ENCODE measurements around the gene CEMIP.

DNA sequence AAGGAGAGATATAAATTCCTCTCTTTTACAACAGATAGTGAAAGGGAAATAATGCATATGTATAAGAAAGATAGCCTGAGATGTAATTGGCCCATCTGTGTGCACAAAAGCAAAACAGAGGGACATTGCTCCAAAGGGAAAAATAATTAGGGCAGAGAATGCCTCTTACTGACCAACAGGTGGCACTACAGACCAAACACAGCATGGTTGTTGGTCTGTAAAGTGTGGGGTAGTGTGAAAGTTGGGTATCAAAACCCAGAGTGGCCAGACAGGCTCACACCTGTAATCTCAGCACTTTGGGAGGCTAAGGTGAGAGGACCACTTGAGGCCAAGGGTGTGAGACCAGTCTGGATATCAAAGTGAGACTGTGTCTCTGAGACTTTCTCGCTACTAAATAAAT lies 217.1 kb downstream of the CEMIP start:
- TF ChIP-seq, protein P1, sequence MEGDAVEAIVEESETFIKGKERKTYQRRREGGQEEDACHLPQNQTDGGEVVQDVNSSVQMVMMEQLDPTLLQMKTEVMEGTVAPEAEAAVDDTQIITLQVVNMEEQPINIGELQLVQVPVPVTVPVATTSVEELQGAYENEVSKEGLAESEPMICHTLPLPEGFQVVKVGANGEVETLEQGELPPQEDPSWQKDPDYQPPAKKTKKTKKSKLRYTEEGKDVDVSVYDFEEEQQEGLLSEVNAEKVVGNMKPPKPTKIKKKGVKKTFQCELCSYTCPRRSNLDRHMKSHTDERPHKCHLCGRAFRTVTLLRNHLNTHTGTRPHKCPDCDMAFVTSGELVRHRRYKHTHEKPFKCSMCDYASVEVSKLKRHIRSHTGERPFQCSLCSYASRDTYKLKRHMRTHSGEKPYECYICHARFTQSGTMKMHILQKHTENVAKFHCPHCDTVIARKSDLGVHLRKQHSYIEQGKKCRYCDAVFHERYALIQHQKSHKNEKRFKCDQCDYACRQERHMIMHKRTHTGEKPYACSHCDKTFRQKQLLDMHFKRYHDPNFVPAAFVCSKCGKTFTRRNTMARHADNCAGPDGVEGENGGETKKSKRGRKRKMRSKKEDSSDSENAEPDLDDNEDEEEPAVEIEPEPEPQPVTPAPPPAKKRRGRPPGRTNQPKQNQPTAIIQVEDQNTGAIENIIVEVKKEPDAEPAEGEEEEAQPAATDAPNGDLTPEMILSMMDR (IDR thresholded peaks at IDR 0.05) = no peak
- TF ChIP-seq EP300 (IDR thresholded peaks at IDR 0.05) (no peak), POLR2A (IDR thresholded peaks at IDR 0.05) (no peak), POLR2AphosphoS5 (IDR thresholded peaks at IDR 0.05) (no peak)
